SH-SY5Y (cell line): Measurements from ENCODE around the gene MYLK.

Source experiments
- GATA2 ChIP-seq: IDR thresholded peaks from 2 replicates; pipeline ENCODE4 v1.6.1; 2011; ENCODE audit warnings: mild to moderate bottlenecking, low read depth, low read length
- GATA3 ChIP-seq: IDR thresholded peaks from 2 replicates; pipeline ENCODE4 v1.6.1; 2011; ENCODE audit warnings: low read depth, mild to moderate bottlenecking, low read length, moderate library complexity

MYLK gene

GRCh38 chr3:123883701-123884202, 380 bp downstream of the MYLK start:
- no peak for TF ChIP-seq GATA2
- TF ChIP-seq GATA3, result no peak

- TF ChIP-seq GATA2 (no peak), GATA3 (no peak)
Measured at GRCh38 chr3:123883111-123883510, 1.0 kb downstream of the MYLK start.

- TF ChIP-seq GATA2 (no peak), GATA3 (no peak)
Measured at GRCh38 chr3:123881771-123882170, 2.4 kb downstream of the MYLK start.

- TF ChIP-seq GATA3, result no peak
- TF ChIP-seq GATA2, result no peak
Measured at GRCh38 chr3:123880998-123881561, 3.1 kb downstream of the MYLK start.

- TF ChIP-seq GATA2 (no peak), GATA3 (no peak)
Measured at GRCh38 chr3:123878807-123879206, 5.3 kb downstream of the MYLK start.

- no peak for TF ChIP-seq GATA3
- TF ChIP-seq GATA2, result no peak
Measured at GRCh38 chr3:123877965-123878364, 6.2 kb downstream of the MYLK start.

- TF ChIP-seq GATA3, result no peak
- TF ChIP-seq GATA2, result no peak
Measured at GRCh38 chr3:123877466-123877865, 6.7 kb downstream of the MYLK start.

GRCh38 chr3:123876858-123877257, 7.3 kb downstream of the MYLK start:
- TF ChIP-seq GATA3, result no peak
- no peak for TF ChIP-seq GATA2

- TF ChIP-seq GATA3, result no peak
Measured at GRCh38 chr3:123872621-123873020, 11.5 kb downstream of the MYLK start.

- no peak for TF ChIP-seq GATA3
- no peak for TF ChIP-seq GATA2
Measured at GRCh38 chr3:123871946-123872345, 12.2 kb downstream of the MYLK start.

- TF ChIP-seq GATA2, result no peak
- TF ChIP-seq GATA3, result no peak
Measured at GRCh38 chr3:123870033-123870432, 14.1 kb downstream of the MYLK start.

- TF ChIP-seq GATA2, result no peak
- TF ChIP-seq GATA3, result no peak
Measured at GRCh38 chr3:123869165-123869564, 15.0 kb downstream of the MYLK start.

GRCh38 chr3:123864706-123865105, 19.4 kb downstream of the MYLK start:
- TF ChIP-seq GATA3 (no peak), GATA2 (no peak)

- TF ChIP-seq GATA3, result no peak
- no peak for TF ChIP-seq GATA2
Measured at GRCh38 chr3:123862152-123862551, 22.0 kb downstream of the MYLK start.

- TF ChIP-seq GATA2 (no peak), GATA3 (no peak)
Measured at GRCh38 chr3:123861081-123861836, 22.9 kb downstream of the MYLK start.
